Endothelial cell of umbilical vein (primary cell): Measurements from ENCODE around the gene DOCK4. TPM values are rescaled to one million over a fixed set of nuclear protein-coding genes. Genes with fewer than 3 reads are reported as not detected.

Experiments
- BruUV-seq: library from RNA; stranded (reverse); fragments of 400-500 nt; replicated peaks from 2 replicates; lab custom pipeline; 2021; lab: Mats Ljungman, UMichigan
- CTCF ChIA-PET: fragments of 300-600, 350-600 bp; sonication (Branson Sonifier 250); formaldehyde crosslinking; loops from one replicate; lab custom pipeline; 2021; ENCODE audit warnings: antibody characterized with exemption, inconsistent platforms; lab: Charles Lee
- POLR2A ChIA-PET: fragments of 300-600, 350-600 bp; sonication (Branson Sonifier 250); formaldehyde crosslinking; loops from one replicate; lab custom pipeline; 2021; ENCODE audit warnings: antibody characterized with exemption, inconsistent platforms; lab: Charles Lee
- DNase-seq: peaks from one replicate; pipeline ENCODE4 v3.0.0-alpha.2; 2011; ENCODE audit warnings: low read depth, low spot score
- FAIRE-seq: peaks from 2 replicates; lab custom pipeline; 2011; peaks lifted over from hg19 to GRCh38; lab: Jason Lieb, UNC
- H2AFZ ChIP-seq: 2 replicates; pipeline ENCODE4 v1.6.0; 2012; ENCODE audit warnings: low read depth, low read length, control low read depth, inconsistent platforms
- H3K27ac ChIP-seq: 2 replicates; pipeline ENCODE4 v1.5.1; 2011; ENCODE audit warnings: low read depth, mild to moderate bottlenecking, control low read depth, low read length, moderate library complexity; ENCODE audit not compliant: insufficient read depth
- H3K27me3 ChIP-seq, 2 experiments: 2 replicates each; pipeline versions ENCODE4 v1.6.0 to v1.6.1; 2011; ENCODE audit warnings: low read length in 2 of 2, mixed read lengths in 1 of 2; ENCODE audit not compliant: control insufficient read depth in 2 of 2, insufficient read depth in 2 of 2
- H3K36me3 ChIP-seq, 2 experiments: 2 replicates in 1 of 2; 3 replicates in 1 of 2; pipeline ENCODE4 v1.5.1; 2011; ENCODE audit warnings: low read length in 2 of 2, mild to moderate bottlenecking in 1 of 2, moderate library complexity in 1 of 2; ENCODE audit not compliant: control insufficient read depth in 2 of 2, insufficient read depth in 2 of 2; ENCODE audit errors: extremely low read depth in 1 of 2
- H3K4me1 ChIP-seq: 3 replicates; pipeline ENCODE4 v1.5.1; 2011; ENCODE audit warnings: mild to moderate bottlenecking, low read length; ENCODE audit not compliant: control insufficient read depth, insufficient read depth; ENCODE audit errors: extremely low read depth
- H3K4me2 ChIP-seq: 2 replicates; pipeline ENCODE4 v1.6.1; 2011; ENCODE audit warnings: low read length, control low read depth, mixed read lengths; ENCODE audit not compliant: insufficient read depth
- H3K4me3 ChIP-seq, 3 experiments: fragments of 200-600 bp in 1 of 3; sonication (generic), shearing (Covaris generic) in 1 of 3; replicated peaks in 1 of 3; 2 replicates each; pipeline ENCODE4 v1.5.1; 2011 to 2016; ENCODE audit warnings: control low read depth in 3 of 3, low read length in 3 of 3, mild to moderate bottlenecking in 2 of 3, inconsistent platforms in 1 of 3, low read depth in 1 of 3, moderate library complexity in 1 of 3; ENCODE audit not compliant: insufficient read depth in 1 of 3
- H3K79me2 ChIP-seq: 2 replicates; pipeline ENCODE4 v1.6.0; 2012; ENCODE audit warnings: low read length, inconsistent platforms; ENCODE audit not compliant: control insufficient read depth, insufficient read depth
- H3K9ac ChIP-seq: replicated peaks from 2 replicates; pipeline ENCODE3; 2011; ENCODE audit warnings: low read length, control low read depth; ENCODE audit not compliant: insufficient read depth; ENCODE audit errors: extremely low read depth
- H3K9me1 ChIP-seq: replicated peaks from 3 replicates; pipeline ENCODE4 v1.6.0; 2011; ENCODE audit warnings: mild to moderate bottlenecking, low read length; ENCODE audit not compliant: control insufficient read depth, insufficient read depth; ENCODE audit errors: extremely low read depth
- H3K9me3 ChIP-seq: replicated peaks from 2 replicates; pipeline ENCODE4 v1.5.1; 2012; ENCODE audit warnings: low read length, inconsistent platforms; ENCODE audit not compliant: control insufficient read depth, insufficient read depth
- H4K20me1 ChIP-seq: replicated peaks from 2 replicates; pipeline ENCODE3; 2011; ENCODE audit warnings: mild to moderate bottlenecking, low read length; ENCODE audit not compliant: control insufficient read depth, insufficient read depth; ENCODE audit errors: extremely low read depth
- CTCF ChIP-seq, 2 donors: IDR thresholded peaks; 1 replicate in 1 of 2; 2 replicates in 1 of 2; pipeline ENCODE4 v1.5.1; 2011; ENCODE audit warnings: low read length in 2 of 2, mild to moderate bottlenecking in 2 of 2, moderate library complexity in 2 of 2, control low read depth in 1 of 2, inconsistent platforms in 1 of 2, low read depth in 1 of 2; ENCODE audit not compliant: insufficient read depth in 1 of 2; ENCODE audit errors: extremely low read depth in 1 of 2
- EZH2 ChIP-seq: IDR thresholded peaks from 2 replicates; pipeline ENCODE4 v1.6.1; 2012; ENCODE audit warnings: borderline replicate concordance, low read depth, mild to moderate bottlenecking, moderate library complexity, low read length, inconsistent platforms; ENCODE audit not compliant: severe bottlenecking
- FOS ChIP-seq: IDR thresholded peaks from 2 replicates; pipeline ENCODE4 v1.6.1; 2011; ENCODE audit warnings: mild to moderate bottlenecking, low read length, moderate library complexity, borderline replicate concordance; ENCODE audit not compliant: insufficient read depth
- GATA2 ChIP-seq: IDR thresholded peaks from 2 replicates; pipeline ENCODE4 v1.7.0; 2011; ENCODE audit warnings: low read depth, mild to moderate bottlenecking, moderate library complexity, mixed read lengths, low read length; ENCODE audit not compliant: insufficient read length, insufficient read depth
- JUN ChIP-seq: IDR thresholded peaks from 2 replicates; pipeline ENCODE4 v1.6.1; 2011; ENCODE audit warnings: borderline replicate concordance, low read depth; ENCODE audit not compliant: insufficient read length, insufficient read depth
- MYC ChIP-seq: IDR thresholded peaks from one replicate; pipeline ENCODE4 v1.6.1; 2011; ENCODE audit warnings: mild to moderate bottlenecking, low read depth, low read length
- POLR2A ChIP-seq: IDR thresholded peaks from 2 replicates; pipeline ENCODE4 v1.6.1; 2012; ENCODE audit warnings: low read depth, mild to moderate bottlenecking, control low read depth, low read length
- POLR2AphosphoS5 ChIP-seq: IDR thresholded peaks from 2 replicates; pipeline ENCODE4 v1.6.1; 2012; ENCODE audit warnings: low read depth, mild to moderate bottlenecking, control low read depth, low read length, moderate library complexity; ENCODE audit not compliant: insufficient read depth
- dilution Hi-C: fragments of 300-500 bp; cut with MboI; formaldehyde crosslinking; loops from one replicate; pipeline ENCODE4 v1.15.0; 2019; ENCODE audit warnings: low sequenced_read_pairs; ENCODE audit not compliant: extremely low pct_ligation_motif_present
- intact Hi-C: fragments of 100-400 bp; cut with micrococcal nuclease; formaldehyde crosslinking; loops from one replicate; pipeline ENCODE4 v1.10.0; 2022
- polyA plus RNA-seq, 4 experiments: library from polyadenylated mRNA; depleted of rRNA in 3 of 4; stranded (reverse) in 3 of 4; unstranded in 1 of 4; fragments of >200 nt; gene quantifications; 2 replicates each; pipeline versions ENCODE4 v1.2.1 to v1.2.3, GENCODE V29; 2011 to 2012; ENCODE audit warnings: missing spikeins in 1 of 4
- total RNA-seq: library from RNA; stranded (reverse); gene quantifications from 2 replicates; pipeline ENCODE4 v1.2.3, GENCODE V29; 2021
- TF ChIP-seq, protein P1 (sequence below): IDR thresholded peaks from 2 replicates; pipeline ENCODE4 v1.6.1; 2011; ENCODE audit not compliant: insufficient read depth, insufficient read length

The DOCK4 gene
- total and polyA plus RNA-seq, 2 donors (not counting 3 experiments of a cell fraction or from before 2014, with no cell fraction given) = 47.4 to 164 TPM

- H3K27ac ChIP-seq = no peak overlapping the region
- H3K4me1 ChIP-seq = peaks cover 14% of the 10 kb centered on the region
- H3K9me3 ChIP-seq = no peaks in the 10 kb centered on the region
- no peaks in the 10 kb centered on the region for H3K27me3 ChIP-seq
- H3K79me2 ChIP-seq = no peaks in the 10 kb centered on the region
- ChIA-PET CTCF (interaction anchor here (1.2 kb wide), 1 partner anchor 10 kb away, joined by 3 read pairs; no protein-coding TSS in a partner anchor), POLR2A (no interaction called here)
- no peaks in the 10 kb centered on the region for H4K20me1 ChIP-seq
- H2AFZ ChIP-seq = no peak overlapping the region
- FAIRE-seq = no peak
- H3K9me1 ChIP-seq = no peaks in the 10 kb centered on the region
- H3K9ac ChIP-seq = no peak overlapping the region
- H3K36me3 ChIP-seq = peaks cover 13 to 17% of the 10 kb centered on the region in 2 experiments
- no peak overlapping the region for H3K4me2 ChIP-seq
- no peak overlapping the region for H3K4me3 ChIP-seq
- BruUV-seq = no TSS peak
- no peak for DNase-seq
- dilution Hi-C loops = no loop called here
- TF ChIP-seq, protein P1, sequence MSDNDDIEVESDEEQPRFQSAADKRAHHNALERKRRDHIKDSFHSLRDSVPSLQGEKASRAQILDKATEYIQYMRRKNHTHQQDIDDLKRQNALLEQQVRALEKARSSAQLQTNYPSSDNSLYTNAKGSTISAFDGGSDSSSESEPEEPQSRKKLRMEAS = no peak
- TF ChIP-seq EZH2 (no peak), FOS (no peak), POLR2AphosphoS5 (no peak), CTCF (IDR thresholded peaks at IDR 0.05; ENCODE audit: extremely low read depth in 1 of 2, insufficient read depth in 1 of 2, low read depth in 1 of 2, low read length in 2 of 2) (no peak), MYC (no peak), POLR2A (no peak), GATA2 (no peak), JUN (no peak)
- intact Hi-C loops = loop anchor here (5.0 kb wide), 1 partner anchor 275 kb away; the partner anchor contains the start of genes DOCK4 and ZNF277
Measured at GRCh38 chr7:111931958-111932357, 274.2 kb downstream of the DOCK4 start.
